BLaER1 treated with 17β-estradiol and CSF1 and Interleukin-3, amounts not matched to agents 10 nM and 100 nM (cell line): ENCODE data around the gene GPR55.

Experiments
- H3K27ac ChIP-seq, 11 experiments: shearing (Covaris generic); formaldehyde crosslinking; 2 replicates each; pipeline ENCODE4 v1.8.1; 2022
- H3K27me3 ChIP-seq, 11 experiments: shearing (Covaris generic); formaldehyde crosslinking; 2 replicates each; pipeline ENCODE4 v1.8.1; 2022
- H3K36me3 ChIP-seq, 11 experiments: shearing (Covaris generic); formaldehyde crosslinking; 2 replicates each; pipeline ENCODE4 v1.8.1; 2022
- H3K4me1 ChIP-seq, 10 experiments: shearing (Covaris generic); formaldehyde crosslinking; 2 replicates each; pipeline ENCODE4 v1.8.1; 2022
- H3K4me2 ChIP-seq, 11 experiments: shearing (Covaris generic); formaldehyde crosslinking; 2 replicates each; pipeline ENCODE4 v1.8.1; 2022
- H3K4me3 ChIP-seq, 10 experiments: shearing (Covaris generic); formaldehyde crosslinking; 2 replicates each; pipeline ENCODE4 v1.8.1; 2022
- H3K9ac ChIP-seq, 11 experiments: shearing (Covaris generic); formaldehyde crosslinking; 2 replicates each; pipeline ENCODE4 v1.8.1; 2022
- H3K9me3 ChIP-seq, 11 experiments: shearing (Covaris generic); formaldehyde crosslinking; replicated peaks in 1 of 11; 2 replicates each; pipeline ENCODE4 v1.8.1; 2022
- H4K20me1 ChIP-seq, 11 experiments: shearing (Covaris generic); formaldehyde crosslinking; 2 replicates each; pipeline ENCODE4 v1.8.1; 2022
- Cebpa-rat ChIP-seq, 11 experiments: shearing (Covaris generic); IDR thresholded peaks; 2 replicates each; pipeline ENCODE4 v1.8.1; 2022

Gene GPR55

DNA sequence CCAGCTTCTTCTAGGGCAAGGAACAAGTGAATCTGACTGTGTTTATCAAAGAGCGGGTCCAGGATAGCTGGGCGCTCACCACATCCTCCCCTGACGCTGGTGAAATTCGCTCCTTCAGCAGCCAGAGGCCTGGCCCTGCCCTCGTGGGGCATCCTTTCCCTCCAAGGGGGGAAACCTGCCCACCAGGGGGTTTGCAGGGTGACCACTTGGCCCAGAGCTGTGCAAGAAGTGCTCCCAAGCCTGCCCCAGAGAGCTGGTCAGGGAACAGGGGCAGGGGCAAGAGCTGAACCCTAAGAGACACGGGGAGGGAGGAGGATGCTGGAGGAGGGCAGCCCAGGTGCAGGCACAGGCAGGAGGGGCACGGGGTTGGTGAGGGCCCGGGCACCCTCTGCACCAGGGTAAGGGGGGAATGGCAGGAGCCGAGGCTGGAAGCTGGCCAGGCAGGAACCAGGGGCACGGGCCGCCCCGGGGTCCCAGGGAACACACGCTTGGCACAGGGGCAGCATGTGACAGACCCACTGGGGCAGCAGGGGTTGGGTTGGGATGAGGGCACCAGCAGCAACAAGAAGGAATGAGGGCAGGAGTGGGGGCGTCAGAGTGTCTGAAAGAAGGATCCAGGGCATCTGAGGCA is 2.8 kb upstream of the GPR55 start:
- H3K4me1 ChIP-seq: peaks cover 19 to 64% (median 50%) of the 10 kb centered on the region in 10 experiments
- H3K9ac ChIP-seq: 0 out of 22 replicates have a peak overlapping the region, but pooled peaks of 1 of the 11 experiments have one; percentile 2
- H3K4me2 ChIP-seq: peak overlapping the region in 9 of 11 experiments; percentile 15 to 57 (median 32); a peak in 12 of 22 replicates
- H4K20me1 ChIP-seq: no peaks in the 10 kb centered on the region
- TF ChIP-seq Cebpa-rat (IDR thresholded peaks at IDR 0.05): no peak
- 0 out of 22 replicates have a peak overlapping the region, but pooled peaks of 1 of the 11 experiments have one; percentile 0 for H3K27ac ChIP-seq
- H3K9me3 ChIP-seq: no peaks in the 10 kb centered on the region
- no peak overlapping the region for H3K4me3 ChIP-seq
- H3K27me3 ChIP-seq: no peaks in the 10 kb centered on the region
- no peaks in the 10 kb centered on the region for H3K36me3 ChIP-seq

DNA sequence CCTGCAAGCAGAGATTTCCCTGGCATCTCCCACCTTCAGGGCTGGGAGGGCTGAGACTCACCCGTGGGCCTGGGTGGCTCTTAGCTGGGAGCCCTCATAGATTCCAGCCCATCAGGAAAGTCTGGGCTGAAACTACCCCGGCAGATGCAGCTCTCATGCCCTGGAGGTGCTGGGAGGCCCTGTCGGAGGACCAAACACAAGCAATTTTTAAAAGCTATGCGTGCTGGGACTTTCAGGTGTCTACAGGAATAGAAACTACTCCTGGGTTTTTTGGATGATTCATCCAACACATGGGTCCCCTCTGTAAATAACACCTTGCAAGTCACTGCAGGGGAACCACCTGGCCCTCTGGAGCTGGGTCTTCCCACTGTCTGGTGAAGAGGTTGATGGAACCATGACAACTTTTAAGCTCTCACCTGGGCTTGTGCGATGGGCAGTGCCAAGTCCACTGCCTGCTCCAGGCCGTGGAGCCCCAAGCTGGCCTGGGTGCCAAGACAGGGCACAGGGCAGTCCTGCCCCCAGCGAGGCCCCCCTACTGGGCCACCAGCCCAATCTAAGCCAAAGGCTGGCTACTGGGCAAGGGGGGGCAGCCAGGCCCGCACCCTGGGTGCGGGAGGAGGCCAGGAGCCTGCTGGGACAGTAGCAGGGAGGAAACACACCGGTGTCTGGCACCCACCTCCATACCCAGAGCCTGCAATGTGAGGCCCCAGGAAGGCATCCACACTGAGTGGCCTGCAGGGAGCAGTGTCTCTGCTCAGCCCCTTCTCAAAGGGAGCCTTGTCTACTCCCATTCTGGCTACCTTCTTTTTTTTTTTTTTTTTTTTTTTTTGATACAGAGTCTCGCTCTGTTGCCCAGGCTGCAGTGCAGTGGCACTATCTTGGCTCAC is 1.1 kb upstream of the GPR55 start:
- Histone ChIP-seq H3K4me2 (peak overlapping the region in 4 of 11 experiments; percentile 54 to 81 (median 75); a peak in 7 of 22 replicates), H3K27me3 (no peaks in the 10 kb centered on the region), H3K9me3 (no peaks in the 10 kb centered on the region), H3K27ac (peak overlapping the region in 3 of 11 experiments; percentile 45 to 57 (median 55); a peak in 3 of 22 replicates), H4K20me1 (no peaks in the 10 kb centered on the region), H3K9ac (0 out of 22 replicates have a peak overlapping the region, but pooled peaks of 1 of the 11 experiments have one; percentile 46), H3K4me1 (peaks cover 13 to 47% (median 35%) of the 10 kb centered on the region in 10 experiments), H3K4me3 (no peak overlapping the region), H3K36me3 (no peaks in the 10 kb centered on the region)
- TF ChIP-seq Cebpa-rat (IDR thresholded peaks at IDR 0.05): no peak

- H3K36me3 ChIP-seq: no peaks in the 10 kb centered on the region
- no peaks in the 10 kb centered on the region for H3K27me3 ChIP-seq
- H3K27ac ChIP-seq: peak overlapping the region in 6 of 11 experiments; percentile 4 to 57 (median 37); a peak in 8 of 22 replicates
- H3K4me3 ChIP-seq: no peak overlapping the region
- H3K9me3 ChIP-seq: no peaks in the 10 kb centered on the region
- peaks cover 13 to 42% (median 32%) of the 10 kb centered on the region in 10 experiments for H3K4me1 ChIP-seq
- no peaks in the 10 kb centered on the region for H4K20me1 ChIP-seq
- TF ChIP-seq Cebpa-rat (IDR thresholded peaks at IDR 0.05): no peak
- H3K4me2 ChIP-seq: peak overlapping the region; percentile 40 to 81 (median 57); a peak in 20 of 22 replicates
- peak overlapping the region in 2 of 11 experiments; percentile 30 to 46; a peak in 3 of 22 replicates for H3K9ac ChIP-seq
Observed at GRCh38 chr2:230925443-230925878, 419 bp upstream of the GPR55 start.

- no peak overlapping the region for H3K9ac ChIP-seq
Observed at GRCh38 chr2:230924092-230924469, 961 bp downstream of the GPR55 start.

GRCh38 chr2:230922951-230923717 is 1.9 kb downstream of the GPR55 start:
- Histone ChIP-seq H3K27me3 (no peaks in the 10 kb centered on the region), H3K27ac (no peak overlapping the region), H3K36me3 (no peaks in the 10 kb centered on the region), H3K9me3 (no peaks in the 10 kb centered on the region), H3K4me2 (no peak overlapping the region), H4K20me1 (no peaks in the 10 kb centered on the region), H3K4me3 (no peak overlapping the region), H3K4me1 (peaks cover 13 to 32% (median 25%) of the 10 kb centered on the region in 10 experiments), H3K9ac (no peak overlapping the region)
- TF ChIP-seq Cebpa-rat (IDR thresholded peaks at IDR 0.05): no peak

More at GRCh38 chr2:230924092-230924469, 961 bp downstream of the GPR55 start:
- no peak for TF ChIP-seq Cebpa-rat (IDR thresholded peaks at IDR 0.05)
- peaks cover 13 to 33% (median 25%) of the 10 kb centered on the region in 10 experiments for H3K4me1 ChIP-seq
- H3K9me3 ChIP-seq: no peaks in the 10 kb centered on the region
- H3K27me3 ChIP-seq: no peaks in the 10 kb centered on the region
- H3K36me3 ChIP-seq: no peaks in the 10 kb centered on the region
- H3K4me3 ChIP-seq: no peak overlapping the region
- no peaks in the 10 kb centered on the region for H4K20me1 ChIP-seq
- H3K4me2 ChIP-seq: peak overlapping the region in 4 of 11 experiments; percentile 44 to 81 (median 75); a peak in 6 of 22 replicates
- no peak overlapping the region for H3K27ac ChIP-seq

- Histone ChIP-seq H3K27me3 (no peaks in the 10 kb centered on the region), H3K9me3 (no peaks in the 10 kb centered on the region), H3K9ac (no peak overlapping the region), H3K4me1 (peaks cover 11 to 22% (median 15%) of the 10 kb centered on the region in 10 experiments), H3K4me2 (no peak overlapping the region), H4K20me1 (no peaks in the 10 kb centered on the region), H3K36me3 (no peaks in the 10 kb centered on the region), H3K27ac (no peak overlapping the region), H3K4me3 (no peak overlapping the region)
- TF ChIP-seq Cebpa-rat (IDR thresholded peaks at IDR 0.05): no peak
Observed at GRCh38 chr2:230921806-230922595, 3.0 kb downstream of the GPR55 start.

- Histone ChIP-seq H3K27me3 (no peaks in the 10 kb centered on the region), H3K4me3 (no peak overlapping the region), H3K4me1 (peaks cover 6 to 18% (median 10%) of the 10 kb centered on the region in 10 experiments), H3K36me3 (no peaks in the 10 kb centered on the region), H3K9ac (no peak overlapping the region), H3K4me2 (no peak overlapping the region), H3K9me3 (no peaks in the 10 kb centered on the region), H4K20me1 (no peaks in the 10 kb centered on the region), H3K27ac (no peak overlapping the region)
- TF ChIP-seq Cebpa-rat (IDR thresholded peaks at IDR 0.05): no peak
Observed at GRCh38 chr2:230920167-230920566, 4.9 kb downstream of the GPR55 start.

GRCh38 chr2:230919681-230920080 is 5.4 kb downstream of the GPR55 start:
- no peaks in the 10 kb centered on the region for H3K27me3 ChIP-seq
- no peak overlapping the region for H3K4me2 ChIP-seq
- peaks cover 1 to 18% (median 7%) of the 10 kb centered on the region in 10 experiments for H3K4me1 ChIP-seq
- no peak overlapping the region for H3K9ac ChIP-seq
- no peaks in the 10 kb centered on the region for H3K9me3 ChIP-seq
- H3K27ac ChIP-seq: no peak overlapping the region
- TF ChIP-seq Cebpa-rat (IDR thresholded peaks at IDR 0.05): no peak
- no peaks in the 10 kb centered on the region for H3K36me3 ChIP-seq
- no peak overlapping the region for H3K4me3 ChIP-seq
- no peaks in the 10 kb centered on the region for H4K20me1 ChIP-seq
